HEK293 (cell line): ENCODE results near the gene CHD8.

Source experiments
- CTCF ChIA-PET: fragments of 350-600 bp; formaldehyde crosslinking; extraction: SDS; loops from one replicate; lab custom pipeline; 2021; ENCODE audit warnings: antibody characterized with exemption; lab: Yijun Ruan, JAX
- POLR2A ChIA-PET: fragments of 300-600 bp; formaldehyde crosslinking; extraction: SDS; loops from one replicate; lab custom pipeline; 2020; ENCODE audit warnings: antibody characterized with exemption, inconsistent platforms; lab: Yijun Ruan, JAX
- H3K27ac ChIP-seq: fragments of 200-500 bp; sonication (Bioruptor generic); 2 replicates; pipeline ENCODE4 v1.5.1; 2014; ENCODE audit warnings: low read depth, low read length, control low read depth, inconsistent platforms; ENCODE audit errors: extremely low read depth
- H3K36me3 ChIP-seq, 2 experiments: fragments of 200-500 bp in 1 of 2; sonication (Bioruptor generic) in 1 of 2; 1 replicate in 1 of 2; 2 replicates in 1 of 2; pipeline ENCODE4 v1.5.1; 2014 to 2017; ENCODE audit warnings: inconsistent platforms in 2 of 2, low read length in 2 of 2; ENCODE audit not compliant: control insufficient read depth in 2 of 2, insufficient read depth in 1 of 2
- H3K4me1 ChIP-seq: fragments of 200-500 bp; sonication (Bioruptor generic); 2 replicates; pipeline ENCODE4 v1.5.1; 2014; ENCODE audit warnings: mild to moderate bottlenecking, low read length, inconsistent platforms; ENCODE audit not compliant: control insufficient read depth, insufficient read depth
- H3K4me3 ChIP-seq: 2 replicates; pipeline ENCODE4 v1.5.1; 2011; ENCODE audit warnings: low read depth, mild to moderate bottlenecking, control low read depth, low read length, moderate library complexity
- H3K9me3 ChIP-seq: fragments of 200-500 bp; sonication (Bioruptor generic); 2 replicates; pipeline ENCODE4 v1.5.1; 2014; ENCODE audit warnings: low read depth, low read length, inconsistent platforms; ENCODE audit not compliant: control insufficient read depth, insufficient read depth
- EGR2 ChIP-seq: fragments of 450-650 bp; formaldehyde crosslinking; IDR thresholded peaks from 2 replicates; pipeline ENCODE4 v1.5.1; 2016; ENCODE audit warnings: low read depth, missing biosample characterization, missing genetic modification characterization
- HOXD13 ChIP-seq: sonication (generic); formaldehyde crosslinking; IDR thresholded peaks from 2 replicates; pipeline ENCODE4 v1.8.0; 2022; ENCODE audit warnings: missing genetic modification reagents, borderline replicate concordance
- IKZF3 ChIP-seq: fragments of 450-650 bp; IDR thresholded peaks from 2 replicates; pipeline ENCODE4 v1.5.0; 2018; ENCODE audit warnings: missing biosample characterization, mild to moderate bottlenecking, missing genetic modification characterization, moderate library complexity
- KLF10 ChIP-seq: fragments of 450-650 bp; IDR thresholded peaks from 2 replicates; pipeline ENCODE4 v1.5.1; 2018; ENCODE audit warnings: missing biosample characterization, mild to moderate bottlenecking, missing genetic modification characterization
- KLF16 ChIP-seq: fragments of 450-650 bp; formaldehyde crosslinking; IDR thresholded peaks from 2 replicates; pipeline ENCODE4 v1.5.1; 2017; ENCODE audit warnings: missing biosample characterization, missing genetic modification characterization
- KLF8 ChIP-seq: fragments of 450-650 bp; formaldehyde crosslinking; IDR thresholded peaks from 2 replicates; pipeline ENCODE4 v1.5.1; 2016; ENCODE audit warnings: missing biosample characterization, missing genetic modification characterization
- OVOL3 ChIP-seq: fragments of 450-650 bp; formaldehyde crosslinking; IDR thresholded peaks from 2 replicates; pipeline ENCODE4 v1.5.1; 2016; ENCODE audit warnings: missing biosample characterization, missing genetic modification characterization
- RBAK ChIP-seq: fragments of 450-650 bp; formaldehyde crosslinking; IDR thresholded peaks from 2 replicates; pipeline ENCODE4 v1.5.1; 2016; ENCODE audit warnings: missing biosample characterization, missing genetic modification characterization
- WT1 ChIP-seq: fragments of 450-650 bp; formaldehyde crosslinking; IDR thresholded peaks from 2 replicates; pipeline ENCODE4 v1.5.1; 2016; ENCODE audit warnings: missing biosample characterization, missing genetic modification characterization
- ZBTB8A ChIP-seq: fragments of 450-650 bp; formaldehyde crosslinking; IDR thresholded peaks from 2 replicates; pipeline ENCODE4 v1.5.1; 2016; ENCODE audit warnings: missing biosample characterization, missing genetic modification characterization
- ZEB2 ChIP-seq: fragments of 450-650 bp; formaldehyde crosslinking; IDR thresholded peaks from 2 replicates; pipeline ENCODE4 v1.5.1; 2016; ENCODE audit warnings: missing biosample characterization, missing genetic modification characterization
- ZNF169 ChIP-seq: fragments of 450-650 bp; formaldehyde crosslinking; IDR thresholded peaks from 2 replicates; pipeline ENCODE4 v1.5.1; 2016; ENCODE audit warnings: missing biosample characterization, missing genetic modification characterization
- ZNF202 ChIP-seq: fragments of 450-650 bp; formaldehyde crosslinking; IDR thresholded peaks from 2 replicates; pipeline ENCODE4 v1.5.1; 2016; ENCODE audit warnings: missing biosample characterization, missing genetic modification characterization, borderline replicate concordance
- ZNF292 ChIP-seq: fragments of 450-650 bp; formaldehyde crosslinking; IDR thresholded peaks from 2 replicates; pipeline ENCODE4 v1.5.1; 2016; ENCODE audit warnings: low read depth, missing biosample characterization, missing genetic modification characterization, borderline replicate concordance
- ZNF302 ChIP-seq: fragments of 450-650 bp; formaldehyde crosslinking; IDR thresholded peaks from 2 replicates; pipeline ENCODE4 v1.5.1; 2016; ENCODE audit warnings: missing biosample characterization, missing genetic modification characterization, low read depth
- ZNF423 ChIP-seq: fragments of 450-650 bp; formaldehyde crosslinking; IDR thresholded peaks from 2 replicates; pipeline ENCODE4 v1.5.1; 2016; ENCODE audit warnings: missing biosample characterization, missing genetic modification characterization
- ZNF433 ChIP-seq: fragments of 450-650 bp; formaldehyde crosslinking; IDR thresholded peaks from 2 replicates; pipeline ENCODE4 v1.5.1; 2016; ENCODE audit warnings: missing biosample characterization, missing genetic modification characterization, low read depth
- ZNF529 ChIP-seq: fragments of 450-650 bp; formaldehyde crosslinking; IDR thresholded peaks from 2 replicates; pipeline ENCODE4 v1.5.1; 2017; ENCODE audit warnings: missing genetic modification characterization, missing biosample characterization; ENCODE audit not compliant: insufficient replicate concordance
- ZNF623 ChIP-seq: fragments of 450-650 bp; formaldehyde crosslinking; IDR thresholded peaks from 2 replicates; pipeline ENCODE4 v1.5.1; 2016; ENCODE audit warnings: missing biosample characterization, missing genetic modification characterization
- ZNF776 ChIP-seq: fragments of 450-650 bp; formaldehyde crosslinking; IDR thresholded peaks from 2 replicates; pipeline ENCODE4 v1.5.0; 2017; ENCODE audit warnings: missing biosample characterization, missing genetic modification characterization, borderline replicate concordance
- ZSCAN16 ChIP-seq: fragments of 450-650 bp; formaldehyde crosslinking; IDR thresholded peaks from 2 replicates; pipeline ENCODE4 v1.5.1; 2016; ENCODE audit warnings: missing biosample characterization, missing genetic modification characterization
- TF ChIP-seq, protein P1 (sequence below): fragments of 450-650 bp; formaldehyde crosslinking; IDR thresholded peaks from 2 replicates; pipeline ENCODE4 v1.5.1; 2016; ENCODE audit warnings: missing biosample characterization, missing genetic modification characterization
- TF ChIP-seq, protein P2 (sequence below): fragments of 450-650 bp; IDR thresholded peaks from 2 replicates; pipeline ENCODE4 v1.5.1; 2018; ENCODE audit warnings: missing biosample characterization, missing genetic modification characterization
- TF ChIP-seq, protein P3 (sequence below): fragments of 450-650 bp; formaldehyde crosslinking; IDR thresholded peaks from 2 replicates; pipeline ENCODE4 v1.5.1; 2017; ENCODE audit warnings: missing biosample characterization, missing genetic modification characterization
- TF ChIP-seq, protein P4 (sequence below): fragments of 450-650 bp; formaldehyde crosslinking; IDR thresholded peaks from 2 replicates; pipeline ENCODE4 v1.5.1; 2016; ENCODE audit warnings: missing biosample characterization, missing genetic modification characterization

The CHD8 gene

DNA sequence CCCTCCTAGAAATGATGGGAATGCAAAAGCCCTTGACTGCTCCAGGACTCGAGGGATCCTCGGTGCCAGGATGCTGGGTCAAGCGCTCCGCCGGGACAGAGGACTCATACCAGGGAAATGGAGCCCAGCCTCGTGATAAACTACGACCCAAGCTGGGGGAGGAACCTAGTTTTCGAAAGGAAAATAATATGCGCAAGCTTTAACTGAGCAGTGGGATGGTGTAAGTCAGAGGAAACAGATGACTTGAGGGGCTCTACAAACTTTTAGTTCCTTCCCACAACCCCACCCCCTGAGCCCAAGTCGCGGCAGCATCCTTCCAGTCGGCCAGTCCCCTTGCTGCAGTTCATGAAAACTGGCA is 71.5 kb downstream of the CHD8 start (continued):
- TF ChIP-seq ZSCAN16 (tag by site-specific recombination) (peak; percentile 88), ZNF433 (tag by site-specific recombination) (no peak), ZNF302 (tag by site-specific recombination) (no peak), ZNF423 (tag by site-specific recombination) (no peak), KLF8 (tag by site-specific recombination) (no peak), ZNF169 (tag by site-specific recombination) (no peak), ZNF529 (tag by site-specific recombination) (no peak), OVOL3 (tag by site-specific recombination) (no peak), RBAK (no peak), EGR2 (tag by site-specific recombination) (no peak), ZNF292 (tag by site-specific recombination) (no peak)
- TF ChIP-seq, protein P1, sequence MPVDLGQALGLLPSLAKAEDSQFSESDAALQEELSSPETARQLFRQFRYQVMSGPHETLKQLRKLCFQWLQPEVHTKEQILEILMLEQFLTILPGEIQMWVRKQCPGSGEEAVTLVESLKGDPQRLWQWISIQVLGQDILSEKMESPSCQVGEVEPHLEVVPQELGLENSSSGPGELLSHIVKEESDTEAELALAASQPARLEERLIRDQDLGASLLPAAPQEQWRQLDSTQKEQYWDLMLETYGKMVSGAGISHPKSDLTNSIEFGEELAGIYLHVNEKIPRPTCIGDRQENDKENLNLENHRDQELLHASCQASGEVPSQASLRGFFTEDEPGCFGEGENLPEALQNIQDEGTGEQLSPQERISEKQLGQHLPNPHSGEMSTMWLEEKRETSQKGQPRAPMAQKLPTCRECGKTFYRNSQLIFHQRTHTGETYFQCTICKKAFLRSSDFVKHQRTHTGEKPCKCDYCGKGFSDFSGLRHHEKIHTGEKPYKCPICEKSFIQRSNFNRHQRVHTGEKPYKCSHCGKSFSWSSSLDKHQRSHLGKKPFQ (tag by site-specific recombination) = no peak
- TF ChIP-seq, protein P2, sequence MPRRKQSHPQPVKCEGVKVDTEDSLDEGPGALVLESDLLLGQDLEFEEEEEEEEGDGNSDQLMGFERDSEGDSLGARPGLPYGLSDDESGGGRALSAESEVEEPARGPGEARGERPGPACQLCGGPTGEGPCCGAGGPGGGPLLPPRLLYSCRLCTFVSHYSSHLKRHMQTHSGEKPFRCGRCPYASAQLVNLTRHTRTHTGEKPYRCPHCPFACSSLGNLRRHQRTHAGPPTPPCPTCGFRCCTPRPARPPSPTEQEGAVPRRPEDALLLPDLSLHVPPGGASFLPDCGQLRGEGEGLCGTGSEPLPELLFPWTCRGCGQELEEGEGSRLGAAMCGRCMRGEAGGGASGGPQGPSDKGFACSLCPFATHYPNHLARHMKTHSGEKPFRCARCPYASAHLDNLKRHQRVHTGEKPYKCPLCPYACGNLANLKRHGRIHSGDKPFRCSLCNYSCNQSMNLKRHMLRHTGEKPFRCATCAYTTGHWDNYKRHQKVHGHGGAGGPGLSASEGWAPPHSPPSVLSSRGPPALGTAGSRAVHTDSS = no peak

DNA sequence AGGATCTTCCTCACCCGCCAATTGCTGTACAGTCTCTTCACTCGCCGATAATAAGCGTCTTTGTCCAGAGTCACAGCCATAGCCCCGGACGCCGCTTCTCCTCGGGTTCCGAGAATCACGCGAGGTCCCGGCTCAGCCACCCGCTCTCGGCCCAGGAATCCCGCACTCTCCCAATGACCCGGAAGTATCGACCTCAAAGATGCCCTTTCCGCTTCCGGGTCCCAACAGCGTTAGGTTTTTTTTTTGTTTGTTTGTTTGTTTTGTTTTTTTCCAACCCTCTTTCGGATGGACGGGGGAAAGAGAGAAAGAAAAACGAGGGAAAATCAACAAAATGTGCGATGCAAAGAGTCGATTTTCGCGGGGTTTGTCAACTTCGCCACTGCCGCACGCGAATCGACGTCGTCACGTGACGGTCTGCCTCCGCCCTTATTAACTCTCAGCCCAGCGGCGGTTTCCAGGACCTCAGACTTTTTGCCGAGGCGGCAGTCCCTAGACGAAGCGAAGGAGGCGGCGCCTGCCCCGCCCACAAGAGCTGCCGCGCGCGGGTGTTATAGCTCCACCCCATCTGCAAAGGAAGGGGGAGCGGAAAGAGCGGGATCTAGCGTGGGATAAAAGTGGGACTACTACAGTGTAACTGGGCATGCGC is 72.0 kb downstream of the CHD8 start, which contains the start of gene SUPT16H:
TSS of gene SUPT16H (minus strand) at position 172 of the 646 bp plus-strand sequence. CDS start at position 80, 92 bp downstream.
- ChIA-PET POLR2A (interaction anchor here (0.5 to 2.0 kb wide), 7 partner anchors 14 to 151 kb away, joined by 3 to 12 read pairs (median 3); partner anchors contain the start of gene CHD8), CTCF (interaction anchor here (0.7 kb wide), 1 partner anchor 19 kb away, joined by 3 read pairs; no protein-coding TSS in a partner anchor)
- Histone ChIP-seq H3K27ac (peak within 1 kb of the TSS; percentile 87), H3K9me3 (no peaks in the 10 kb centered on the region), H3K4me3 (peak within 1 kb of the TSS; percentile 89), H3K36me3 (peaks cover 48 to 55% of the 10 kb centered on the region in 2 experiments), H3K4me1 (peaks cover 20% of the 10 kb centered on the region)
- TF ChIP-seq, protein P3, sequence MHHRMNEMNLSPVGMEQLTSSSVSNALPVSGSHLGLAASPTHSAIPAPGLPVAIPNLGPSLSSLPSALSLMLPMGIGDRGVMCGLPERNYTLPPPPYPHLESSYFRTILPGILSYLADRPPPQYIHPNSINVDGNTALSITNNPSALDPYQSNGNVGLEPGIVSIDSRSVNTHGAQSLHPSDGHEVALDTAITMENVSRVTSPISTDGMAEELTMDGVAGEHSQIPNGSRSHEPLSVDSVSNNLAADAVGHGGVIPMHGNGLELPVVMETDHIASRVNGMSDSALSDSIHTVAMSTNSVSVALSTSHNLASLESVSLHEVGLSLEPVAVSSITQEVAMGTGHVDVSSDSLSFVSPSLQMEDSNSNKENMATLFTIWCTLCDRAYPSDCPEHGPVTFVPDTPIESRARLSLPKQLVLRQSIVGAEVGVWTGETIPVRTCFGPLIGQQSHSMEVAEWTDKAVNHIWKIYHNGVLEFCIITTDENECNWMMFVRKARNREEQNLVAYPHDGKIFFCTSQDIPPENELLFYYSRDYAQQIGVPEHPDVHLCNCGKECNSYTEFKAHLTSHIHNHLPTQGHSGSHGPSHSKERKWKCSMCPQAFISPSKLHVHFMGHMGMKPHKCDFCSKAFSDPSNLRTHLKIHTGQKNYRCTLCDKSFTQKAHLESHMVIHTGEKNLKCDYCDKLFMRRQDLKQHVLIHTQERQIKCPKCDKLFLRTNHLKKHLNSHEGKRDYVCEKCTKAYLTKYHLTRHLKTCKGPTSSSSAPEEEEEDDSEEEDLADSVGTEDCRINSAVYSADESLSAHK (tag by site-specific recombination) = peak; percentile 100
- peak; percentile 97 for TF ChIP-seq IKZF3 (tag by site-specific recombination)
- TF ChIP-seq ZEB2 (tag by site-specific recombination) = peak; percentile 66; the same call in 1 of the 2 replicates
- TF ChIP-seq, protein P1 (tag by site-specific recombination) = peak; percentile 23; the same call in 1 of the 2 replicates
- peak; percentile 55; the same call in 1 of the 2 replicates for TF ChIP-seq KLF16
- TF ChIP-seq, protein P4, sequence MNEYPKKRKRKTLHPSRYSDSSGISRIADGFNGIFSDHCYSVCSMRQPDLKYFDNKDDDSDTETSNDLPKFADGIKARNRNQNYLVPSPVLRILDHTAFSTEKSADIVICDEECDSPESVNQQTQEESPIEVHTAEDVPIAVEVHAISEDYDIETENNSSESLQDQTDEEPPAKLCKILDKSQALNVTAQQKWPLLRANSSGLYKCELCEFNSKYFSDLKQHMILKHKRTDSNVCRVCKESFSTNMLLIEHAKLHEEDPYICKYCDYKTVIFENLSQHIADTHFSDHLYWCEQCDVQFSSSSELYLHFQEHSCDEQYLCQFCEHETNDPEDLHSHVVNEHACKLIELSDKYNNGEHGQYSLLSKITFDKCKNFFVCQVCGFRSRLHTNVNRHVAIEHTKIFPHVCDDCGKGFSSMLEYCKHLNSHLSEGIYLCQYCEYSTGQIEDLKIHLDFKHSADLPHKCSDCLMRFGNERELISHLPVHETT (tag by site-specific recombination) = peak; percentile 68
- TF ChIP-seq WT1 (tag by site-specific recombination) = peak; percentile 28; the same call in 1 of the 2 replicates
- peak; percentile 89 for TF ChIP-seq KLF10
- TF ChIP-seq ZBTB8A (tag by site-specific recombination) = peak; percentile 65
- no peak for TF ChIP-seq ZNF776 (tag by site-specific recombination)
- TF ChIP-seq ZNF202 (tag by site-specific recombination) = no peak
- TF ChIP-seq HOXD13 (CRISPR knock-in tag) = no peak
- TF ChIP-seq ZNF623 = peak; percentile 4; the same call in 1 of the 2 replicates
